Measurements from ENCODE around the gene DPPA5.
A peak's percentile ranks its signal among the peaks of the same experiment; 100 is the strongest.
"Not testable (repeated sequence)": the region's sequence is repeated elsewhere in the genome, so short reads cannot be mapped to it uniquely, and the experiment has no call there.

Gene DPPA5

DNA sequence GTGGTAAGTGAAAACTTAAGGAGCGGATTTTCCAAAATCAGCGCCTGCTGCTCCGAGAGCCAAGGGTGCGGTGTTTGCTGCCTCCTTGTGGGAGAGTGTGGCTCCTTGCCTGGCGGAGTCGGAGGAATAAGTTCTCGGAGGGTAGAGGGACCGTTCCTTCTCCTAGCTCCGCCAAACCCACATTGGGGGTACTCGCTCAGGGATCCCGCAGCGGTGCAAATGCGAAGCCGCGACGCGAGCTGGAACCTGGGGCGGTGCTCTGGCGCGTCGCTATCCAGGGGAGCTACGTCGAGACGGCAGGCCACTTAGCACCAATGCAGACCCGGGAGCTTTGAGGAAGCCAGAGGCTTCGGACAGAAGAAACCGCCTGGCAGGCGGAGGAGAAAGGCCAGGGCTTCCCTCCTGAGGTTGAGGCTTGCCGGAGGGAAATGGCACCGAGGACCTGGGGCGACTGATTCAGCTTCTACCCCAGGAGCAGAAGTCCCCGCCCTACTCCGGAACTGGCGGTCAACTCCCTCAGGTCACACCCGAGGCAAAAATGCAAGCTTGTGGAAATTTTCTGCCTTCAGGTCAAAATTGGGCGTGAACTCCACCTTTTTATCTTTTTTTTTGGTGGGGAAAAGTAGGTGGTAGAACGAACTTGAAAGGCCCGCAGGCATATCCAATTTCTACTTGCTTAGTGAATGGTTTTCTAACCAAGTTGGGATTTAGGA lies 34.9 kb upstream of the DPPA5 start:
- peak overlapping the region; percentile 83 for H3K4me3 ChIP-seq
- H3K36me3 ChIP-seq (ENCODE audit: insufficient read depth, low read length): no peaks in the 10 kb centered on the region
- TF ChIP-seq FOXP2 (optimal IDR thresholded peaks at IDR 0.05; ENCODE audit: control extremely low read depth, extremely low read length, insufficient read depth): no peak
- TF ChIP-seq EZH2 (IDR thresholded peaks at IDR 0.05): no peak
- peak; percentile 51 for TF ChIP-seq POLR2AphosphoS5 (IDR thresholded peaks at IDR 0.05; ENCODE audit: borderline replicate concordance, low read depth, low read length)
- peak; percentile 37 for DNase-seq (ENCODE audit: low read depth, low spot score)
- H3K27ac ChIP-seq: no peak overlapping the region
- peak overlapping the region; percentile 65 for H3K9ac ChIP-seq (ENCODE audit: insufficient read length)
- H3K9me3 ChIP-seq (ENCODE audit: low read depth, low read length): no peaks in the 10 kb centered on the region

DNA sequence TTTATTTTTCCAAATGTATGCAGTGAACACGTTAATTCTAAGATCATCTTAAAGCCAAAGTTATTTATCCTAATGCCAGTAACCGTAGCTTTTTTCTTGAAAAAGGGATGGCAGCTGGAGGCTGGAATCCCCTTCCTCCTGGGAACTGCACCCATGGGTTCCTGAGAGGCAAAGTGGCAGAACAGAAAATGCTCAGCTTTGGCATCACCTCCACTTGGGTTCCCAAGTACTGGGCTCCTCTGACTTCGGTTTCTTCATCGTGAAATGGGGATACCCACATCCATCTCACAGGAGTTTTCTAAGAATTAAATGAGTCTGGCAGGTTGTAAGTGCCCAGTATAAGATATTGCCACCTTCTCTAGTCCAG lies 34.3 kb upstream of the DPPA5 start:
- no peaks in the 10 kb centered on the region for H3K36me3 ChIP-seq (ENCODE audit: insufficient read depth, low read length)
- no peak overlapping the region for H3K9ac ChIP-seq (ENCODE audit: insufficient read length)
- peak overlapping the region; percentile 83 for H3K4me3 ChIP-seq
- H3K9me3 ChIP-seq (ENCODE audit: low read depth, low read length): no peaks in the 10 kb centered on the region
- no peak overlapping the region for H3K27ac ChIP-seq
- no peak for DNase-seq (ENCODE audit: low read depth, low spot score)
- TF ChIP-seq EZH2 (IDR thresholded peaks at IDR 0.05): no peak
- TF ChIP-seq FOXP2 (optimal IDR thresholded peaks at IDR 0.05; ENCODE audit: control extremely low read depth, extremely low read length, insufficient read depth): no peak
- TF ChIP-seq POLR2AphosphoS5 (IDR thresholded peaks at IDR 0.05; ENCODE audit: borderline replicate concordance, low read depth, low read length): no peak

DNA sequence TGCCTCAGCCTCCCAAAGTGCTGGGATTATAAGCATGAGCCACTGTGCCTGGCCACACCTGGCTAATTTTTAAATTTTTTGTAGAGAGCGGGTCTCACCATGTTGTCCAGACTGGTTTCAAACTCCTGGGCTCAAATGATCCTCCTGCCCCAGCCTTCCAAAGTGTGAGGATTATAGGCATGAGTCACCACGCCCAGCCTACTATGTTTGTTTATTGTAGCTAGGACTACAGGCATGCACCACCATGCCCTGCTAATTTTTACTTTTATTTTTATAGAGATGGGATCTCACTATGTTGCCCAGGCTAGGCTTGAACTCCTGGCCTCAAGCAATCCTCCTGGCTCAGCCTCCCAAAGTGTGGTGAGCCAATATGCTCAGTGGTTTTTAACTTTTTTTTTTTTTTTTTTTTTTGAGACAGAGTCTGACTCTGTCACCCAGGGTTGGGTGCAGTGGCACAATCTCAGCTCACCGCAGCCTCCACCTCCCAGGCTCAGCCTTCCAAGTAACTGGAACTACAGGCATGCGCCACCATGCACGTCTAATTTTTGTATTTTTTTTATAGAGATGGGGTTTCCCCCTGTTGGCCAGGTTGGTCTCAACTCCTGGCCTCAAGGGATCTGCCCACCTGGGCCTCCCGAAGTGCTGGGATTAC lies 28.5 kb upstream of the DPPA5 start:
- Histone ChIP-seq H3K27ac (no peak overlapping the region), H3K9me3 (ENCODE audit: low read depth, low read length) (no peaks in the 10 kb centered on the region), H3K36me3 (ENCODE audit: insufficient read depth, low read length) (no peaks in the 10 kb centered on the region), H3K9ac (ENCODE audit: insufficient read length) (no peak overlapping the region), H3K4me3 (no peak overlapping the region)
- DNase-seq (ENCODE audit: low read depth, low spot score): no peak
- TF ChIP-seq EZH2 (IDR thresholded peaks at IDR 0.05): no peak
- no peak for TF ChIP-seq POLR2AphosphoS5 (IDR thresholded peaks at IDR 0.05; ENCODE audit: borderline replicate concordance, low read depth, low read length)
- TF ChIP-seq FOXP2 (optimal IDR thresholded peaks at IDR 0.05; ENCODE audit: control extremely low read depth, extremely low read length, insufficient read depth): no peak

DNA sequence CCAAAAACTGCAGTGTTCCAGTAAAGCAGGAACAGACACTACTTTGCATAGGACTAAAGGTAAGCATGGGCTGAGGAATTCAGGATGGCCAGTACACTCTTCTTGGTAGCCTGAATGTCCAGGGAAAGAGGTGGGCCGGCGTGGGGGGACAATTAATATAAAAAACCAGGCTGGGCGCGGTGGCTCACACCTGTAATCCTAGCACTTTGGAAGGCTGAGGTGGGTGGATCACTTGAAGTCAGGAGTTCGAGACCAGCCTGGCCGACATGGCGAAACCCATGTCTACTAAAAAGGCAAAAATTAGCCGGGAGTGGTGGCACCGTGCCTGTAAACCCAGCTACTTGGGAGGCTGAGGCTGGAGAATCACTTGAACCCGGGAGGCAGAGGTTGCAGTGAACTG lies 27.5 kb upstream of the DPPA5 start:
- not testable (repeated sequence) for H3K9ac ChIP-seq (ENCODE audit: insufficient read length); H3K36me3 ChIP-seq (ENCODE audit: insufficient read depth, low read length); H3K4me3 ChIP-seq; H3K27ac ChIP-seq; H3K9me3 ChIP-seq (ENCODE audit: low read depth, low read length); DNase-seq (ENCODE audit: low read depth, low spot score)

DNA sequence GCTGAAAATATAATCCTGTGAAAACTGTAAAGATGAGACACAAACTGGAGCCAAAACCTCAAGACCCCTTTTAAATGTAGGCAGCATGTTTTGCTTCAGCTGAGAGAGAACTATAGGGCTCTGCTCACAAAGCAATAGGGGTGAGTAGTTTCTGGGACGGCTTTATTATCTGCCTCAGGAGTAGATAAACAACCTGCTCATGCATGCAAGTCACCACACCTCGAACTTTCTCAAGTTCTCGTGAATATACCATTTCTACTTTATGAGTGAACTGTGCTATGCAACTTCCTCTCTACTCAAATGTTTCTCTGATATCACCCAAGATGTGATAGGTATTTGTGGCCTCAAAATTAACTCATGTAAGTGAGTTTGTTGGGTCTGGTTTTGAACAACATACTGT lies 23.1 kb upstream of the DPPA5 start:
- Histone ChIP-seq H3K36me3 (ENCODE audit: insufficient read depth, low read length) (no peaks in the 10 kb centered on the region), H3K9ac (ENCODE audit: insufficient read length) (no peak overlapping the region), H3K27ac (no peak overlapping the region), H3K9me3 (ENCODE audit: low read depth, low read length) (no peaks in the 10 kb centered on the region), H3K4me3 (no peak overlapping the region)
- DNase-seq (ENCODE audit: low read depth, low spot score): no peak
- TF ChIP-seq POLR2AphosphoS5 (IDR thresholded peaks at IDR 0.05; ENCODE audit: borderline replicate concordance, low read depth, low read length) (no peak), EZH2 (IDR thresholded peaks at IDR 0.05) (no peak), FOXP2 (optimal IDR thresholded peaks at IDR 0.05; ENCODE audit: control extremely low read depth, extremely low read length, insufficient read depth) (no peak)

DNA sequence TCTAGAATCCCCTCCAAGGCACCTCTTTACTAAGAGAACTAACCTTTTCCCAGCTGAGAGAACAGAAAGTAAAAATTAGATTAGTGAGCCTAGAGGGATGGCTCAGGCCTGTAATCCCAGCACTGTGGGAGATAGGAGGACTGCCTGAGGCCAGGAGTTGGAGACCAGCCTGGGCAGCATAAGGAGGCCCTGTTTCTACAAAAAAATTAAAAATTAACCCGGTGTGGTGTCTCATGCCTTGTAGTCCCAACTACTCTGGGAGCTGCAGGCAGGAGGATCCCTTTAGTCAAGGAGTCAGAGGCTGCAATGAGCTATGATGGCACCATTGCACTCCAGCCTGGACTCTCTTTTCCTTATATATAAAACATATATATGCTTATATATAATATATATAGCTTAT lies 21.1 kb upstream of the DPPA5 start:
- TF ChIP-seq EZH2 (IDR thresholded peaks at IDR 0.05) (no peak), POLR2AphosphoS5 (IDR thresholded peaks at IDR 0.05; ENCODE audit: borderline replicate concordance, low read depth, low read length) (no peak), FOXP2 (optimal IDR thresholded peaks at IDR 0.05; ENCODE audit: control extremely low read depth, extremely low read length, insufficient read depth) (no peak)
- DNase-seq (ENCODE audit: low read depth, low spot score): no peak
- Histone ChIP-seq H3K27ac (no peak overlapping the region), H3K9me3 (ENCODE audit: low read depth, low read length) (no peaks in the 10 kb centered on the region), H3K4me3 (no peak overlapping the region), H3K9ac (ENCODE audit: insufficient read length) (no peak overlapping the region), H3K36me3 (ENCODE audit: insufficient read depth, low read length) (no peaks in the 10 kb centered on the region)

DNA sequence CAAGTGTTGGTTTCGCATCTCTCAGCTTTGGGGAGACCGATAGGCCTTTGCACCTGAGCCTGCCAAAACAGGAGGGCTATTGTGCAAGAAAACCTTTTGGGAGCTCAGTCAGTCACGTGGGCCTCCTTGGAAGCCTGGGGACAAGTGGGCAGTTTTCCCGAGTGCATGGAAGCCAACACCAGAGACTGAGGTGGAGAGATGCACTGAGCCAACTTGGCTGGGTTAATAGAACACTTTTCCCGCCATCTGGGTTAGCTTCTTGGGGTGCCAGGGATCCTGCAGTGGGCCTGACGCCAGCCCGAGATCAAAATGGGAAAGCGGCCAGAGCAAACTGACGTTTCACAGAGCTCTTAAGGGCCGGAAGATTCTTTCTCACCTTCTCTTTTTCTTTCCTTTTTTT lies 18.4 kb upstream of the DPPA5 start:
- no peak for DNase-seq (ENCODE audit: low read depth, low spot score)
- no peaks in the 10 kb centered on the region for H3K36me3 ChIP-seq (ENCODE audit: insufficient read depth, low read length)
- TF ChIP-seq EZH2 (IDR thresholded peaks at IDR 0.05): no peak
- TF ChIP-seq FOXP2 (optimal IDR thresholded peaks at IDR 0.05; ENCODE audit: control extremely low read depth, extremely low read length, insufficient read depth): no peak
- TF ChIP-seq POLR2AphosphoS5 (IDR thresholded peaks at IDR 0.05; ENCODE audit: borderline replicate concordance, low read depth, low read length): no peak
- H3K9ac ChIP-seq (ENCODE audit: insufficient read length): no peak overlapping the region
- no peak overlapping the region for H3K4me3 ChIP-seq
- H3K9me3 ChIP-seq (ENCODE audit: low read depth, low read length): no peaks in the 10 kb centered on the region
- no peak overlapping the region for H3K27ac ChIP-seq

DNA sequence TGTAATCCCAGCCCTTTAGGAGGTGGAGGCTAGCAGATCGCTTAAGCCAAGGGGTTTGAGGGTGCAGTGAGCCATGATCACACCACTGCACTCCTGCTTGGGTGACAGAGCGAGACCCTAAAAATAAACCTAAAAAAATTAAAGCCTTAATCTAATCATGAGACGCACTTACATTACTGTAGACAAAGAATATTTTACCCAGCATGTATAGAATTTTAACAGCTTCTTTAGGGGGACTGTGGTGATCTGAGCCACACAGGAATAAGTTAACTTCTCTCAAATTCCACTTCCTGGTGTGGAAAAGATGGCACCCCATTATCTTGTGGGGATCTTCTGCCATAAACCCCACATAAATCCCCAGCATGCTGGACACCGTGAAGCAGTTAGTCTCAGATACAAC lies 17.9 kb upstream of the DPPA5 start:
- Histone ChIP-seq H3K9me3 (ENCODE audit: low read depth, low read length) (no peaks in the 10 kb centered on the region), H3K9ac (ENCODE audit: insufficient read length) (no peak overlapping the region), H3K4me3 (no peak overlapping the region), H3K27ac (no peak overlapping the region), H3K36me3 (ENCODE audit: insufficient read depth, low read length) (no peaks in the 10 kb centered on the region)
- DNase-seq (ENCODE audit: low read depth, low spot score): no peak
- no peak for TF ChIP-seq EZH2 (IDR thresholded peaks at IDR 0.05)
- TF ChIP-seq FOXP2 (optimal IDR thresholded peaks at IDR 0.05; ENCODE audit: control extremely low read depth, extremely low read length, insufficient read depth): no peak
- no peak for TF ChIP-seq POLR2AphosphoS5 (IDR thresholded peaks at IDR 0.05; ENCODE audit: borderline replicate concordance, low read depth, low read length)

DNA sequence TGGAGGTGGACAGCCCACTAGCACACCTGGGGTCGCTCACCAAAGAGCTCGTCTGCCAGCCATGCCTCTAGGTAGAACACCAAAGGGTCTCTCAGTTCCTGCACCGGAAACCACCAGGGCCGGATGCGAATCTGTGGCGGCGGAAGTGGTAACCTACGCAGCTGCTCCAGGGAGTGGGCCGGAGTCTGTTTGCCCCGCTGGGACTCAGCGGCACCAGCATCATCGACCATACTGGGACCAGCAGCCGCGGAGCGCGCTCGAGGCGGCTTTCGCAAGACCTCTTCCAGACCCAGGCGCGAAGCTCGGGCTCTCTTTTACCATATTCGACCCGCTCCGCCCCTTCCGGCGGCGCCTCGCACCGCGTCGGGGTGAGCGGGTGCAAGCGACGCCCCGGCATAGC lies 15.5 kb upstream of the DPPA5 start, which contains the start of gene OOEP:
OOEP (minus strand) TSS at position 335 of the 400 bp plus-strand sequence; CDS start at position 230, 105 bp downstream.
- H3K27ac ChIP-seq: no peak within 1 kb of the TSS
- TF ChIP-seq FOXP2 (optimal IDR thresholded peaks at IDR 0.05; ENCODE audit: control extremely low read depth, extremely low read length, insufficient read depth) (no peak), EZH2 (IDR thresholded peaks at IDR 0.05) (no peak), POLR2AphosphoS5 (IDR thresholded peaks at IDR 0.05; ENCODE audit: borderline replicate concordance, low read depth, low read length) (no peak)
- DNase-seq (ENCODE audit: low read depth, low spot score): no peak

More for the DNA sequence above, 15.5 kb upstream of the DPPA5 start, which contains the start of gene OOEP:
- H3K9me3 ChIP-seq (ENCODE audit: low read depth, low read length): no peaks in the 10 kb centered on the region
- H3K4me3 ChIP-seq: no peak within 1 kb of the TSS
- H3K36me3 ChIP-seq (ENCODE audit: insufficient read depth, low read length): no peaks in the 10 kb centered on the region
- H3K9ac ChIP-seq (ENCODE audit: insufficient read length): no peak within 1 kb of the TSS

All from SK-N-MC (cell line).